Posterior cingulate gyrus (tissue), 11 donors: ENCODE results near the gene MEIS3.

Experiments
- DNase-seq, 10 donors: peaks; one replicate each; pipeline versions ENCODE4 v3.0.0 to v3.0.0-alpha.2; 2020 to 2021; ENCODE audit warnings: mixed read lengths in 3 of 10
- intact Hi-C: fragments of 100-400 bp; cut with DNase I; formaldehyde crosslinking; loops from one replicate; pipeline ENCODE4 v1.15.1; 2023

Gene MEIS3

DNA sequence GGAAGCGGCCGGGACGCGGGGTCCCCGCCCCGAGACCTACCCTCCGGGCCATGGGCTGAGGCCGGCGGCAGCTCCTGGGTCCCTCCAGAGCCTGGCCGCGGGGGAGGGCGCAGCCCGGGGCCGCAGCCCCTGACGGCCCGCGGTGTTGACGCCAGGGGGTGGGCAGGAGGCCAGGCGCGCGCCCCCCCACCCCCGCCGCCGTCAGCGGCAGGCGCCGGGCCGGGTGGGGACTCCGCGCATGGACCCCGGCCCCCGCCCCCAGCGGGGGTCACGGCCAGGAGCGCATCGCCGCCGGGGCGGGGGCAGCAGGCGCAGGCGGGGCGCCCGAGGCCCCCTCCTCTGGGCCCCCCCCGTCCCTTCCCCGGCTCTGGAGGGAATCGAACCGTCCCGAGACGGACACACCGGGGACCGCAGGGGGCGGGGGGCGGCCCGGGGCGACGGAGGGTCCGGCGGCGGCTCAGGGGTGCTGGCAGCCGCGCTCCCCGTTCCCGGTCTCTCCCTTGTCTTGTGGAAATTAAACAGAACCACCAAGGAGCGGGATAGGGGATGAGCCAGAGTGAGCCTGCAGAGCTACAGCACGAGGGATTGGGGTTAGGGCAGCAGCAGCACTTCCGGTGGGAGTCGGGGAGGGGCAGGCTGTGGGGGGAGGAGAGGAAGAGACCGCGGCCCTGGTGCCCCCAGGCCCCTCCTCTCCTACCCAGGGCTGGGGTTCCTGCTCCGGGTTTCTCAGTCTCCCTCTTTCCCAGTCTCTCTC, at the start of gene MEIS3:
TSS of gene MEIS3 (minus strand) at position 498 of the 754 bp plus-strand sequence. CDS start at position 52, 446 bp downstream.
- DNase-seq: peak in 2 of 10 donors; percentile 34 to 48
- intact Hi-C loops: no loop called here

- no peak for DNase-seq
- intact Hi-C loops: no loop called here
Measured at GRCh38 chr19:47467914-47468313, 48.6 kb upstream of the MEIS3 start.

GRCh38 chr19:47465957-47466356, 46.6 kb upstream of the MEIS3 start:
- peak in 1 of 10 donors; percentile 70 for DNase-seq
- intact Hi-C loops: no loop called here

- DNase-seq: no peak
- intact Hi-C loops: no loop called here
Measured at GRCh38 chr19:47464675-47465419, 45.5 kb upstream of the MEIS3 start.

GRCh38 chr19:47461876-47462275, 42.5 kb upstream of the MEIS3 start:
- intact Hi-C loops: no loop called here
- peak in 1 of 10 donors; percentile 20 for DNase-seq

GRCh38 chr19:47459477-47459876, 40.1 kb upstream of the MEIS3 start:
- peak in 2 of 10 donors; percentile 9 to 43 for DNase-seq
- intact Hi-C loops: no loop called here

DNA sequence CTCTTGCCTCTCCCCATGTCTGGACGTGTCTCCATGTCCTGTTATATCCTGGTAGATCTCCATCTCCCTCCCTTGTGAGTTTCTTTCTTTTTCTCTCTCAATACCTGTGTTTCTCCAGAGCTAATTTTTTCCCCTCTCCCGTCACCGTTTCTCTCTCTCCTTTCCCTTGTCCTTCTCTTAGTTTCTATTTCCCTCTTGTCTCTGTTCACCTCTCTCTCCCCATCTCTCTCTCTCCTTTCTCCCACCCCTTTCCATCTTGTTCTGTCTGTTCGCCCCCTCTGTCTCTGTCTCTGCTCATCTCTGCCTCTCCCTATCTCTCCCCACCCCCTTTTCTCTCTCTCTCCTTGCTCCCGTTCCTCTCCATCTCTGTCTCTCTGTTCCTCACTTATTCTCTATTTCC, 39.3 kb upstream of the MEIS3 start:
- DNase-seq: no peak

DNA sequence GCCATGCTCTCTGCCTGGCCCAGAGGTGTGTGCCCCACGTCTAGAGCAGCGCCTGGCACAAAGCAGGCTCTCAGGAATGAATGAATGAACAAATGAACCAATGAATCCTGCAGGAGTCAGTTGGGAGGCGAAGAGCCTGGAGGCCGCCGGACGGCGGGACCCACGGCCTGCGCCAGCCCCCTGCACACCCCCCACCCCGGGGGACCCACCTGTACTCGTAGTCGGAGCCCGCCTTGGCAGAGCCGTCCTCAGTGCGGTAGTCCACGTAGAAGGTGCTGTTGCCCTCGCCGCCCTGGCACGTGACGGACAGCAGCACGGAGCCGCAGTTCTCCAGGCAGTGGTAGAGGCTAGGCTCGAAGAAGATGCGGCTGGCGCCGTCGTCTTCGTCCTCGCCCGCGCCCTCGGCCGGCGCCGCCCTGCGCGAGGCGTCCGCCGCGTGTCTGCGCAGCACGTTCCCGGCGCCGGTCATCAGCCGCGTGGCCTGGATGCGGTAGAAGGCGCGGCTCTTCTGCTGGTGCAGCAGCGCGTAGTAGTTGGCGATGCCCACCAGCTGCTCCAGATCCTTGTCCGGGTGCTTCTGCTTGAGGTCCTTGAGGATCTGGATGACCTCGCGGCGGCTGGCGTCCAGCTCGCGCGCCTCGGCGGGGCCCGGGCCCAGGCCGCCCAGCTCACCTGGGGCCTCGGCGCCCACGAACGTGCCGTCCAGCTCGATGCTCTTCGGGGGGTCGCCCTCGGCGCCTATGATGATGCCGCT, 37.6 kb upstream of the MEIS3 start:
- intact Hi-C loops: no loop called here
- DNase-seq: peak in 1 of 10 donors; percentile 73

More for the DNA sequence above, 39.3 kb upstream of the MEIS3 start:
- intact Hi-C loops: no loop called here

DNA sequence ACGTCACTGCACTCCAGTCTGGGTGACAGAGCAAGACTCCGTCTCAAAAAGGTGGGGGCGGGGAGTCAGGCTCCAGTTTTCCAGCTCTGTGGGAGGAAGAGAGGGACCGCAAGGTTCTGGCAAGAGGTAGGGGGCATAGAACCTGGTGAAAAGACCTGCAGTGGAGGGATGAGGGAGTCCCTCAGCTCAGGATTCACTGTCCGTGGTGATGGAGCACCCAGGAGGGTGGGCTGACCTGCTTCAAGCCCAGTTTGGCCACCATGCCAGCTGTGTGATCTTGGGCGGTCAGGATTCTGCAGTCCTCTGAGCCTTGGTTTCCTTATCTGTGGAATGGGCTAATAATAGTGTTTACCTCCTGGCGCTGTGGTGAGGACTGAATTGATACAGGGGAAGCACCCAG, 31.2 kb upstream of the MEIS3 start:
- peak in 1 of 10 donors; percentile 29 for DNase-seq

GRCh38 chr19:47448360-47448727, 29.0 kb upstream of the MEIS3 start:
- intact Hi-C loops: no loop called here
- DNase-seq: peak in 2 of 10 donors; percentile 29 to 71

More for the DNA sequence above, 31.2 kb upstream of the MEIS3 start:
- intact Hi-C loops: no loop called here

DNA sequence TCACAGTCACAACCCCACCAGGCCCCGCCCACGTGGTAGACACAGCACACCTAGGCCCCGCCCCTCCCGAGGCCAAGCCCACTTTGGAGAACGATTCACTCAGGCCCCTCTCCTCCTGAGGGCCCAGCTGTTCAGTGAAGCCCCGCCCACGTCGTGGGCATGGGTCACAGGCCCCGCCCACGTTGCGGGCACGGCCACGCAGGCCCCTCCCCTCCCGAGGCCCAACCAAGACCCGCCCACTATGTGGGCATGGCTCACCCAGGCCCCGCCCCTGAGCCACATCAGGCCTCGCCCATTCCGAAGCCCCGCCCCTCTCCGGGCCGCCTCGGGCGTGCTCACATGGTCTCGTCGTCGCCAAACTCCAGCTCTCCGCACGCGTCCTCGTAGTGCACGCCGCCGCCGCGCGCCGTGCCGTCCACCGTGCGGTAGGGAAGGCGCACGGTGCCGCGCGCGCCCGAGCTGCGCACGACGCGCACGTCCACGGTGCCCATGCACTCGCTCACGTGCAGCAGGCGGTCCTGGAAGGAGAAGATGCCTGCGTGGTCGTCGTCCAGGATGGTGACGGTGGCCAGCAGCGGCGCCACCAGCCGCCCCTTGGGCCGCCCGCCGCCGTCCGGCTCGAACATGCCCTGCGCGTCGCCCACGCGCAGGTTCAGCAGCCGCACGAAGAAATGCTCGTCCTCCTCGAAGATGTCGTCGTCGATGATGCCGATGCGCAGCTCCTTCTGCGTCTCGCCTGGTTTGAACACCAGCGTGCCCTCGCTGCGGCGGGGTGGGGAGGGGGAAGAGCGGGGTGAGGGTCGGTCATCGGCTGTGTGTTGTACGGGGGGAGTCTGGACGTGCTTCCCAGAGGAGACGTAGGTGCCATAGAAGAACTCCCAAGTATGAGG, 28.4 kb upstream of the MEIS3 start:
- peak in 9 of 10 donors; percentile 46 to 95 (median 59) for DNase-seq
- intact Hi-C loops: no loop called here

DNA sequence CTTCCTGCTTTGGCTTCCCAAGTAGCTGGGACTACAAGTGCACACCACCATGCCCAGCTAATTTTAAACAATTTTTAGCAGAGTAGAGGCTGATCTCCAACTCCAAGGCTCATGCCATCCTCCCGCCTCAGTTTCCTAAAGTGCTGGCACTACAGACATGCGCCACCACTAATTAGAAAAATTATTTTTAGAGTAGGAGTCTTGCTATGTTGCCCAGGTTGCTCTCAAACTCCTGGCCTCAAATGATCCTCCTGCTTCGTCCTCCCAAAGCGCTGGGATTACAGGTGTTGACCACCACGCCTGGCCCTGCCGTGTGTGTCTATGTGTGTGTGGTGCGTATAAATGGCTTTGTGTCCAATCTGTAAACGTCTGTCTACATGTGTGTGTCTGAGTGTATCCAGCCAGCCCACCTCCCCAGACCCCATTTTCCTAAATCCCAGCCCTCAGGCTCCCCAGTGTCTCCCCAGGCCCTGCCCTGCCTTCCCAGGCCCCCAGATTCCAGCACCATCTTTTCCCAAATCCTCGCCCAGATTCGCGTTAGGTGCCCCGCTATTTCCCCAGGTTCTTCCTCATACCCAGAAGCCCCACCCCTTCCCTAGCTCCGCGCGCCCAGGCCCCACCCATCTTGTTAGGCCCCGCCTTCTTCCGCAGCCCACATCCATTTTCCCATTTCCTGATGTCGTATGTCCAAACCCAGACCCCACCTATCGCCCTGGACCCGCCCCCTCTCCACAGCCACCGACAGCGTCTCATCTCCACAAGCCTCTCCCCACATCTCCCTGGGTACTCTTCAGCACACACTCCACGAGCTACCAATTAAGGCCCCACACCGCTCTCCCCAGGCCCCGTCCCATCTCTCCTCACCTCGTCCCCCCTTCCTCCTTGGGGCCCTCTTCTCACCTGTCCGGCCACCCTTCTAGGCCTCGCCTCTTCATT, 27.5 kb upstream of the MEIS3 start:
- DNase-seq: peak in 2 of 10 donors; percentile 85 to 90
- intact Hi-C loops: no loop called here

- DNase-seq: peak in 9 of 10 donors; percentile 38 to 94 (median 57)
- intact Hi-C loops: no loop called here
Measured at GRCh38 chr19:47445937-47446402, 26.6 kb upstream of the MEIS3 start.

DNA sequence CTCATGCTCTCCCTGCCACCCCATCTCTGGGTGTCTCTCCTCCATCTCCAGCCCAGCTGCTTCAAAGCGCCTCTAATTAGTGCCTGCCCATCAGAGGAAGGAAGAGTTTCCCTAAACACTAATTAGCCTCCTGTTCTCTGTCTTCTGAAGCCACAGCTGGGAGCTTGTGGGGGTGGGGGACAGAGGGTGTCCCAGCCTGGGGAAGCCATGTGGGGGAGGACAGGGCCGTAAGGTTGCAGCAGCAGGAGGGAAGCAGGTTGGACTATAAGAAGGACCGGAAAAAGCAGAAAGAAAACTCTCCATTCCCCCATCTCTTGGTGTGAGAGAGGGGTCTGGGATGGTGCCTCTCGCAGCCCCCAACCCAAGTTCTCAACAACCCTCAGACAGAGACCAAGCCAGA, 26.2 kb upstream of the MEIS3 start:
- intact Hi-C loops: no loop called here
- peak in 2 of 10 donors; percentile 65 to 66 for DNase-seq

DNA sequence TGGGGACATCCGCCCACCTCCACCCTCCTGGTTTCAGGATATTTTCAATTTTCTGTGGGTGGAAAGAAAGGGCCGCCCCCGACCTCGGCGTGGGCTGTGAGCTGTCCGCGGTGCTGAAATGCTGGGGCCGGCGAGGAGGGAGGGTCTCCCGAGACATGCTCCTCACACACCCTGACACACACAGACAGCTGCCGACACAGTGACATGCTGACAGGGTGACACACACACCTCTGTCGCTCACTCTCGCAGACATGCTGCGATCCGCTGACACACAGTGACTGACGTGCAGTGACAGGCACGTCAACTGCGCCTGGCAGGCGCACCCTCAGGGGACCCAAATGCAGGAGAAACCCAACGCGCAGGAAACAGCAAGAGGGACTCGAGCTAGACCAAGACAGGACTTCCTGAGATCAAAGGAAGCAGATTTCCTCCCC, 25.1 kb upstream of the MEIS3 start:
- intact Hi-C loops: no loop called here
- DNase-seq: peak in 2 of 10 donors; percentile 50 to 72

GRCh38 chr19:47443331-47443730, 24.0 kb upstream of the MEIS3 start:
- peak in 8 of 10 donors; percentile 52 to 94 (median 71) for DNase-seq
- intact Hi-C loops: loop anchor here (2.0 kb wide), 1 partner anchor 63 kb away; no protein-coding TSS in a partner anchor

DNA sequence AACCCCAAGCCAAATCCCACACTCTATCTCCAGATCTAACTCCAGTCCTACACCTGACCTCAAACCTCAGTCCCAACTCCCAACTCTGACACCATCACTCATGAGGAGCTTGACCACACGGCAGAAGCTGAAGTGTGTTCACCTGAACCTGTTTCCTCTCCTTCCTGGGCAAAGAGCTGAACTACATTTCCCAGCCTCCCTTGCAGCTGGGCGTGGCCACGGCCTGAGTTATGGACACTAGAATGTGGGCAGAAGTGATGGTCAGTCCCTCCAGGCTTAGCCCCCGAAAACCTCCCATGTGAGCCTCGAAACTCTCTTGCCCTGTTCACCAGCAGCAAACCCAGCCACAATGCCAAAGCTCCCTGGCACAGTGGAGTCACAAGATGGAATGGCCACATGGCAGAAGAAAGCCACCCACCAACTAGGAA, 19.5 kb upstream of the MEIS3 start:
- intact Hi-C loops: loop anchor here (10.0 kb wide), 1 partner anchor 166 kb away; the partner anchor contains the start of gene BICRA
- peak in 2 of 10 donors; percentile 30 to 64 for DNase-seq

DNA sequence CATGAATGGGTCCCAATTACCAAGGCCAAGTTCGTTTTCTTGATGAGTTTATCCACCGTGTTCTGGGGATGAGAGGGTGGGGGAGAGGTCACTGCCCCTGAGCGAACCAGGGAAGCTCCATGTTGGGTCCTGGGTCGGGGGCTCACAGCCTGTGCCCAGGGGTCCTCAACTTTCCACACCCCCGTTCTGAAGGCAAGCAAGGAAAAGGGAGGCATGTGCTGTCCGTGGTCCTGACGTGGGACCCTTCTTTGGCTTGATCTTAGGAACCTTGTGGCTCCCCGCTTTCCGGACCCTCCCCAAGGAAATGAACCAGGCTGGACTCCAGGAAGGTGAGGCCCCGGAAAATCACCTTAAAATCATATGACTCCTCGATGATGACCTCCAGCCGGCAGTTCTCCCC, 18.2 kb upstream of the MEIS3 start:
- DNase-seq: peak in 1 of 10 donors; percentile 37
- intact Hi-C loops: loop anchor here (2.0 to 10.0 kb wide), 3 partner anchors 77 to 261 kb away; partner anchors contain the start of genes BICRA and NAPA
